Nephron (organoid): Measurements from ENCODE around the gene OR5A2.

Experiments used
- H3K27ac Mint-ChIP-seq, 3 experiments: 2 replicates each; pipeline ENCODE4 v1.8.0; 2020; ENCODE audit warnings: mixed read lengths in 3 of 3, mild to moderate bottlenecking in 2 of 3, moderate library complexity in 1 of 3
- H3K27me3 Mint-ChIP-seq: 2 replicates; pipeline ENCODE4 v1.8.0; 2021; ENCODE audit warnings: low read depth, mild to moderate bottlenecking, moderate library complexity, mixed read lengths
- H3K36me3 Mint-ChIP-seq: 2 replicates; pipeline ENCODE4 v1.8.0; 2020; ENCODE audit warnings: low read depth, mixed read lengths
- H3K4me1 Mint-ChIP-seq: 2 replicates; pipeline ENCODE4 v1.8.0; 2020; ENCODE audit warnings: mixed read lengths
- H3K4me3 Mint-ChIP-seq, 3 experiments: 2 replicates each; pipeline ENCODE4 v1.8.0; 2020; ENCODE audit warnings: mild to moderate bottlenecking in 3 of 3, mixed read lengths in 3 of 3, moderate library complexity in 2 of 3
- H3K9me3 Mint-ChIP-seq: 2 replicates; pipeline ENCODE4 v1.8.0; 2020; ENCODE audit warnings: mixed read lengths
- CTCF ChIP-seq, 3 experiments: fragments of 200-600 bp; sonication (generic); IDR thresholded peaks; one replicate each; pipeline ENCODE4 v1.5.0; 2021; ENCODE audit warnings: antibody characterized with exemption in 3 of 3; ENCODE audit not compliant: unreplicated experiment in 3 of 3

The OR5A2 gene

GRCh38 chr11:59427068-59427382, 812 bp upstream of the OR5A2 start:
- H3K4me3 Mint-ChIP-seq: no peak overlapping the region
- no peaks in the 10 kb centered on the region for H3K36me3 Mint-ChIP-seq
- H3K4me1 Mint-ChIP-seq: no peaks in the 10 kb centered on the region
- no peak for TF ChIP-seq CTCF (IDR thresholded peaks at IDR 0.05; ENCODE audit: unreplicated experiment in 3 of 3)
- H3K27me3 Mint-ChIP-seq: peaks cover 3% of the 10 kb centered on the region
- H3K27ac Mint-ChIP-seq: no peak overlapping the region
- no peaks in the 10 kb centered on the region for H3K9me3 Mint-ChIP-seq

- no peaks in the 10 kb centered on the region for H3K9me3 Mint-ChIP-seq
- no peak overlapping the region for H3K4me3 Mint-ChIP-seq
- no peak overlapping the region for H3K27ac Mint-ChIP-seq
- no peaks in the 10 kb centered on the region for H3K4me1 Mint-ChIP-seq
- peaks cover 6% of the 10 kb centered on the region for H3K27me3 Mint-ChIP-seq
- H3K36me3 Mint-ChIP-seq: no peaks in the 10 kb centered on the region
- no peak for TF ChIP-seq CTCF (IDR thresholded peaks at IDR 0.05; ENCODE audit: unreplicated experiment in 3 of 3)
These were observed 1.1 kb downstream of the OR5A2 start for GRCh38 chr11:59425131-59425530.

GRCh38 chr11:59423835-59424234, 2.4 kb downstream of the OR5A2 start:
- Mint-ChIP-seq H3K27ac (no peak overlapping the region), H3K36me3 (no peaks in the 10 kb centered on the region), H3K4me1 (no peaks in the 10 kb centered on the region), H3K4me3 (no peak overlapping the region), H3K9me3 (no peaks in the 10 kb centered on the region), H3K27me3 (peaks cover 6% of the 10 kb centered on the region)
- TF ChIP-seq CTCF (IDR thresholded peaks at IDR 0.05; ENCODE audit: unreplicated experiment in 3 of 3): no peak

- Mint-ChIP-seq H3K27ac (no peak overlapping the region), H3K9me3 (no peaks in the 10 kb centered on the region), H3K4me1 (no peaks in the 10 kb centered on the region), H3K4me3 (no peak overlapping the region), H3K27me3 (peaks cover 6% of the 10 kb centered on the region), H3K36me3 (no peaks in the 10 kb centered on the region)
- TF ChIP-seq CTCF (IDR thresholded peaks at IDR 0.05; ENCODE audit: unreplicated experiment in 3 of 3): no peak
These were observed 8.1 kb downstream of the OR5A2 start for GRCh38 chr11:59418156-59418555.

- Mint-ChIP-seq H3K27me3 (peaks cover 3% of the 10 kb centered on the region), H3K4me1 (no peaks in the 10 kb centered on the region), H3K27ac (no peak overlapping the region), H3K36me3 (no peaks in the 10 kb centered on the region), H3K9me3 (no peaks in the 10 kb centered on the region), H3K4me3 (no peak overlapping the region)
- TF ChIP-seq CTCF (IDR thresholded peaks at IDR 0.05; ENCODE audit: unreplicated experiment in 3 of 3): no peak
These were observed 9.2 kb downstream of the OR5A2 start for GRCh38 chr11:59417023-59417422.

GRCh38 chr11:59416613-59417012, 9.6 kb downstream of the OR5A2 start:
- Mint-ChIP-seq H3K4me3 (no peak overlapping the region), H3K4me1 (no peaks in the 10 kb centered on the region), H3K27ac (no peak overlapping the region), H3K36me3 (no peaks in the 10 kb centered on the region), H3K27me3 (peaks cover 3% of the 10 kb centered on the region), H3K9me3 (no peaks in the 10 kb centered on the region)
- TF ChIP-seq CTCF (IDR thresholded peaks at IDR 0.05; ENCODE audit: unreplicated experiment in 3 of 3): no peak
